Vagina (tissue), 2 donors: ENCODE results near the gene PIEZO2.

ENCODE experiments used
- POLR2AphosphoS5 ChIP-seq, 2 donors: sonication (generic); formaldehyde crosslinking; IDR thresholded peaks; one replicate each; pipeline ENCODE4 v1.9.0; 2017; ENCODE audit warnings: antibody characterized with exemption in 2 of 2, mild to moderate bottlenecking in 2 of 2, low read depth in 1 of 2; ENCODE audit not compliant: insufficient read depth in 1 of 2
- TF ChIP-seq, protein P1 (sequence below), 3 experiments: fragments of 450-650 bp in 2 of 3; fragments of 200-600 bp in 1 of 3; sonication (generic) in 1 of 3; IDR thresholded peaks; one replicate each; pipeline ENCODE4 v1.5.1; 2017 to 2019; ENCODE audit warnings: antibody characterized with exemption in 3 of 3, mild to moderate bottlenecking in 2 of 3, moderate library complexity in 2 of 3

DNA sequence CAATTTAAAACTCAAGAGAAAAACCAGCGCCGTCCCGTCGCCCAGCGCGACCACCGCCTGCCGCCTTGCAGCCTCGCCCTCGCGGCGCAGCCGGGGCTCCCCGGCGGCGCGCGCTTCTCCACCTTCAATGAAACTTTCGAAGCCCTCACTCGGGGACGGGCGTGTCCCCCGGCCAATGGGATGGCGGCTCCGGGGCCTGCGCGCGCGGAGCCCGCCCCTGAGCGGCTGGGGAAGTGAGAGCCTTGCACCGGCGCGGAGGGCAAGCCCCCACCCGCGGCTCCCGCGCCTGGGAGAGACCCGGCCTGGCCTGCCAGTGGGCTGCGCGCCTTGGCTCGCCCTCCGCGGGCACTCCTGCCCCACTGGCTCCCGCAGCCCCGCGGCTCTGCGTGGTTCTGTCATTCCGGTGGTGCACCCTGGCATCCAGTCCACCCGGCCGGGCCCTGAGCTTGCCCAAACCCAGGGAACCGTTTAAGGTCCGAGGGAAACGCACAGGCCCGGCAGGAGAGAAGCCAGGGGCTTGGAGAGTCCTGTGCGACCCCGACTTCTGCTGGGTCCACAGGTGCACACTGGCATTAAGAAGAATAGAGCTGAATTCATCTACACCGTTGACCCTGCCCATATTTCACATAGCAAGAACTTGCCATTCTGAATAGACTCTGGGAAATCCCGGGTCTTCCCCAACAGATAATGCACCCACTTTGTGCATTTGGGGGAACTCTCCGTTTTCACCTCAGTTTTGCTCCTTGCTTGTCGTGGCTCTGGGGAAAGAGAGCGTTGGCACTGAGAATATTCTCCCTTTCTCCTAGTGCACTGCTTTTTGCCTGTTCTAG is at the start of gene PIEZO2:
- TF ChIP-seq, protein P1, sequence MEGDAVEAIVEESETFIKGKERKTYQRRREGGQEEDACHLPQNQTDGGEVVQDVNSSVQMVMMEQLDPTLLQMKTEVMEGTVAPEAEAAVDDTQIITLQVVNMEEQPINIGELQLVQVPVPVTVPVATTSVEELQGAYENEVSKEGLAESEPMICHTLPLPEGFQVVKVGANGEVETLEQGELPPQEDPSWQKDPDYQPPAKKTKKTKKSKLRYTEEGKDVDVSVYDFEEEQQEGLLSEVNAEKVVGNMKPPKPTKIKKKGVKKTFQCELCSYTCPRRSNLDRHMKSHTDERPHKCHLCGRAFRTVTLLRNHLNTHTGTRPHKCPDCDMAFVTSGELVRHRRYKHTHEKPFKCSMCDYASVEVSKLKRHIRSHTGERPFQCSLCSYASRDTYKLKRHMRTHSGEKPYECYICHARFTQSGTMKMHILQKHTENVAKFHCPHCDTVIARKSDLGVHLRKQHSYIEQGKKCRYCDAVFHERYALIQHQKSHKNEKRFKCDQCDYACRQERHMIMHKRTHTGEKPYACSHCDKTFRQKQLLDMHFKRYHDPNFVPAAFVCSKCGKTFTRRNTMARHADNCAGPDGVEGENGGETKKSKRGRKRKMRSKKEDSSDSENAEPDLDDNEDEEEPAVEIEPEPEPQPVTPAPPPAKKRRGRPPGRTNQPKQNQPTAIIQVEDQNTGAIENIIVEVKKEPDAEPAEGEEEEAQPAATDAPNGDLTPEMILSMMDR (IDR thresholded peaks at IDR 0.05), result no peak
- no peak for TF ChIP-seq POLR2AphosphoS5 (IDR thresholded peaks at IDR 0.05; ENCODE audit: insufficient read depth in 1 of 2, low read depth in 1 of 2)
